ENCODE results near the gene ACP4.

DNA sequence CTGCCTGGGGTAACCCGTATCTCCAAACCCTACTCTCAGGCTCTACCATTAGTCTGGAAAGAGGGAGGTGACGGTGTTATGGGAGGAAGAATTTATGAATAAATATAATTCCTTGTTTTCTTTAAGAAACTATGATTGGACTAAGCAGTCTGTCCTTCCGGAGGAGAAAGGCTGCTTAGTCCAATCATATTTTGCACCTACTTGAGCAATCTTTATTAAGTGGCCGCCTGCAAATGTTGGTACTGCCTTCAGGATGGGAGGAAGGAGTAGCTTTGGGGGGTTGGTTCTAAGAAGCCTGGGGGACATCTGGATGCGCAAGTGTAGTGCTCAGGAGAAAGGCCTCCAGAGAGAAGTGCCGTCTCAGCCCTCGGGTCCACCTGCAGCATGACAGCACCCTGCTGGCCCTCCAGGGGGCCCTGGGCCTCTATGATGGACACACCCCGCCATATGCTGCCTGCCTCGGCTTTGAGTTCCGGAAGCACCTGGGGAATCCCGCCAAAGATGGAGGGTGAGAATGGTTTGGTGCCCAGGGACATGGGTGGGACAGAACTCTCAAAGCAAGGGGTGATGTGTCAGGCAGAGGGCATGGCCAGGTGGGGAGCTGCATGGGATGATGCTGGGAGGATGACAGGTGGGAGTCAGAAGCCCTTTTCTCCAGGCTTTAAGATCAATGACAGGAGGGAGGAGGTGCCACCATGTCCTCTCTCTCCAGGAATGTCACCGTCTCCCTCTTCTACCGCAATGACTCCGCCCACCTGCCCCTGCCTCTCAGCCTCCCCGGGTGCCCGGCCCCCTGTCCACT is 4.1 kb downstream of the ACP4 start:
- TF ChIP-seq, protein P1, sequence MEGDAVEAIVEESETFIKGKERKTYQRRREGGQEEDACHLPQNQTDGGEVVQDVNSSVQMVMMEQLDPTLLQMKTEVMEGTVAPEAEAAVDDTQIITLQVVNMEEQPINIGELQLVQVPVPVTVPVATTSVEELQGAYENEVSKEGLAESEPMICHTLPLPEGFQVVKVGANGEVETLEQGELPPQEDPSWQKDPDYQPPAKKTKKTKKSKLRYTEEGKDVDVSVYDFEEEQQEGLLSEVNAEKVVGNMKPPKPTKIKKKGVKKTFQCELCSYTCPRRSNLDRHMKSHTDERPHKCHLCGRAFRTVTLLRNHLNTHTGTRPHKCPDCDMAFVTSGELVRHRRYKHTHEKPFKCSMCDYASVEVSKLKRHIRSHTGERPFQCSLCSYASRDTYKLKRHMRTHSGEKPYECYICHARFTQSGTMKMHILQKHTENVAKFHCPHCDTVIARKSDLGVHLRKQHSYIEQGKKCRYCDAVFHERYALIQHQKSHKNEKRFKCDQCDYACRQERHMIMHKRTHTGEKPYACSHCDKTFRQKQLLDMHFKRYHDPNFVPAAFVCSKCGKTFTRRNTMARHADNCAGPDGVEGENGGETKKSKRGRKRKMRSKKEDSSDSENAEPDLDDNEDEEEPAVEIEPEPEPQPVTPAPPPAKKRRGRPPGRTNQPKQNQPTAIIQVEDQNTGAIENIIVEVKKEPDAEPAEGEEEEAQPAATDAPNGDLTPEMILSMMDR (IDR thresholded peaks at IDR 0.05; ENCODE audit: low read length): peak; percentile 24; the same call in 1 of the 2 replicates
- TF ChIP-seq EZH2phosphoT487 (IDR thresholded peaks at IDR 0.05; ENCODE audit: low read length) (no peak), EZH2 (optimal IDR thresholded peaks at IDR 0.05; ENCODE audit: low read depth, low read length) (no peak)

Measured in MM.1S (cell line).